Endothelial cell of umbilical vein (primary cell): Measurements from ENCODE around the gene DUOX2. TPM values are rescaled to one million over a fixed set of nuclear protein-coding genes. Genes with fewer than 3 reads are reported as not detected.
"Not testable (repeated sequence)": the region's sequence is repeated elsewhere in the genome, so short reads cannot be mapped to it uniquely, and the experiment has no call there.

Source experiments
- BruUV-seq: library from RNA; stranded (reverse); fragments of 400-500 nt; replicated peaks from 2 replicates; lab custom pipeline; 2021; lab: Mats Ljungman, UMichigan
- CTCF ChIA-PET: fragments of 300-600, 350-600 bp; sonication (Branson Sonifier 250); formaldehyde crosslinking; loops from one replicate; lab custom pipeline; 2021; ENCODE audit warnings: antibody characterized with exemption, inconsistent platforms; lab: Charles Lee
- POLR2A ChIA-PET: fragments of 300-600, 350-600 bp; sonication (Branson Sonifier 250); formaldehyde crosslinking; loops from one replicate; lab custom pipeline; 2021; ENCODE audit warnings: antibody characterized with exemption, inconsistent platforms; lab: Charles Lee
- DNase-seq: peaks from one replicate; pipeline ENCODE4 v3.0.0-alpha.2; 2011; ENCODE audit warnings: low read depth, low spot score
- FAIRE-seq: peaks from 2 replicates; lab custom pipeline; 2011; peaks lifted over from hg19 to GRCh38; lab: Jason Lieb, UNC
- H2AFZ ChIP-seq: 2 replicates; pipeline ENCODE4 v1.6.0; 2012; ENCODE audit warnings: low read depth, low read length, control low read depth, inconsistent platforms
- H3K27ac ChIP-seq: 2 replicates; pipeline ENCODE4 v1.5.1; 2011; ENCODE audit warnings: low read depth, mild to moderate bottlenecking, control low read depth, low read length, moderate library complexity; ENCODE audit not compliant: insufficient read depth
- H3K27me3 ChIP-seq, 2 experiments: 2 replicates each; pipeline versions ENCODE4 v1.6.0 to v1.6.1; 2011; ENCODE audit warnings: low read length in 2 of 2, mixed read lengths in 1 of 2; ENCODE audit not compliant: control insufficient read depth in 2 of 2, insufficient read depth in 2 of 2
- H3K36me3 ChIP-seq, 2 experiments: 2 replicates in 1 of 2; 3 replicates in 1 of 2; pipeline ENCODE4 v1.5.1; 2011; ENCODE audit warnings: low read length in 2 of 2, mild to moderate bottlenecking in 1 of 2, moderate library complexity in 1 of 2; ENCODE audit not compliant: control insufficient read depth in 2 of 2, insufficient read depth in 2 of 2; ENCODE audit errors: extremely low read depth in 1 of 2
- H3K4me1 ChIP-seq: 3 replicates; pipeline ENCODE4 v1.5.1; 2011; ENCODE audit warnings: mild to moderate bottlenecking, low read length; ENCODE audit not compliant: control insufficient read depth, insufficient read depth; ENCODE audit errors: extremely low read depth
- H3K4me2 ChIP-seq: 2 replicates; pipeline ENCODE4 v1.6.1; 2011; ENCODE audit warnings: low read length, control low read depth, mixed read lengths; ENCODE audit not compliant: insufficient read depth
- H3K4me3 ChIP-seq, 3 experiments: fragments of 200-600 bp in 1 of 3; sonication (generic), shearing (Covaris generic) in 1 of 3; replicated peaks in 1 of 3; 2 replicates each; pipeline ENCODE4 v1.5.1; 2011 to 2016; ENCODE audit warnings: control low read depth in 3 of 3, low read length in 3 of 3, mild to moderate bottlenecking in 2 of 3, inconsistent platforms in 1 of 3, low read depth in 1 of 3, moderate library complexity in 1 of 3; ENCODE audit not compliant: insufficient read depth in 1 of 3
- H3K79me2 ChIP-seq: 2 replicates; pipeline ENCODE4 v1.6.0; 2012; ENCODE audit warnings: low read length, inconsistent platforms; ENCODE audit not compliant: control insufficient read depth, insufficient read depth
- H3K9ac ChIP-seq: replicated peaks from 2 replicates; pipeline ENCODE3; 2011; ENCODE audit warnings: low read length, control low read depth; ENCODE audit not compliant: insufficient read depth; ENCODE audit errors: extremely low read depth
- H3K9me1 ChIP-seq: replicated peaks from 3 replicates; pipeline ENCODE4 v1.6.0; 2011; ENCODE audit warnings: mild to moderate bottlenecking, low read length; ENCODE audit not compliant: control insufficient read depth, insufficient read depth; ENCODE audit errors: extremely low read depth
- H3K9me3 ChIP-seq: replicated peaks from 2 replicates; pipeline ENCODE4 v1.5.1; 2012; ENCODE audit warnings: low read length, inconsistent platforms; ENCODE audit not compliant: control insufficient read depth, insufficient read depth
- H4K20me1 ChIP-seq: replicated peaks from 2 replicates; pipeline ENCODE3; 2011; ENCODE audit warnings: mild to moderate bottlenecking, low read length; ENCODE audit not compliant: control insufficient read depth, insufficient read depth; ENCODE audit errors: extremely low read depth
- dilution Hi-C: fragments of 300-500 bp; cut with MboI; formaldehyde crosslinking; loops from one replicate; pipeline ENCODE4 v1.15.0; 2019; ENCODE audit warnings: low sequenced_read_pairs; ENCODE audit not compliant: extremely low pct_ligation_motif_present
- intact Hi-C: fragments of 100-400 bp; cut with micrococcal nuclease; formaldehyde crosslinking; loops from one replicate; pipeline ENCODE4 v1.10.0; 2022
- polyA plus RNA-seq, 4 experiments: library from polyadenylated mRNA; depleted of rRNA in 3 of 4; stranded (reverse) in 3 of 4; unstranded in 1 of 4; fragments of >200 nt; gene quantifications; 2 replicates each; pipeline versions ENCODE4 v1.2.1 to v1.2.3, GENCODE V29; 2011 to 2012; ENCODE audit warnings: missing spikeins in 1 of 4
- small RNA-seq: library from RNA; depleted of rRNA; stranded (forward); fragments of <200 nt; gene quantifications from one replicate; pipeline ENCODE3, GENCODE V24; 2012; ENCODE audit warnings: low replicate concordance, low read depth; ENCODE audit not compliant: insufficient read depth, insufficient read length
- total RNA-seq: library from RNA; stranded (reverse); gene quantifications from 2 replicates; pipeline ENCODE4 v1.2.3, GENCODE V29; 2021

DUOX2 gene
- total and polyA plus RNA-seq, 2 donors (not counting 3 experiments of a cell fraction or from before 2014, with no cell fraction given), result 0.01 TPM; not detected in 1

GRCh38 chr15:45044270-45044669 lies 69.7 kb downstream of the DUOX2 start:
- H2AFZ ChIP-seq, H3K27ac ChIP-seq, H3K4me2 ChIP-seq, POLR2A ChIA-PET, H3K4me3 ChIP-seq, intact Hi-C loops, H3K4me1 ChIP-seq, H3K27me3 ChIP-seq, H3K79me2 ChIP-seq, dilution Hi-C loops, H3K9me1 ChIP-seq, H3K9me3 ChIP-seq, H3K9ac ChIP-seq, DNase-seq, CTCF ChIA-PET, BruUV-seq, FAIRE-seq, H3K36me3 ChIP-seq, H4K20me1 ChIP-seq: not testable (repeated sequence)

- H3K27me3 ChIP-seq, H3K9me3 ChIP-seq, H3K4me2 ChIP-seq, intact Hi-C loops, H3K9me1 ChIP-seq, H3K4me3 ChIP-seq, FAIRE-seq, H3K36me3 ChIP-seq, CTCF ChIA-PET, H3K4me1 ChIP-seq, H4K20me1 ChIP-seq, H3K9ac ChIP-seq, H2AFZ ChIP-seq, H3K27ac ChIP-seq, POLR2A ChIA-PET, DNase-seq, dilution Hi-C loops, BruUV-seq, H3K79me2 ChIP-seq: not testable (repeated sequence)
Measured at GRCh38 chr15:45042859-45043258, 71.1 kb downstream of the DUOX2 start.

Small RNA genes lying within 50 kb of the gene (small RNA-seq; reads per million reads assigned to genes)
- gene RF00019, result not detected

Other genes with a start within 250 kb of the DUOX2 start
- not detected in 2 replicates for gene TERB2, start 157.5 kb downstream of the DUOX2 start, total RNA-seq
- not detected in 2 replicates for gene TERB2, start 157.5 kb downstream of the DUOX2 start, polyA plus RNA-seq
- gene SORD, start 91.0 kb downstream of the DUOX2 start, total RNA-seq, result 16.6 and 23.0 TPM in 2 replicates
- 18.0 and 31.8 TPM in 2 replicates for gene SORD, start 91.0 kb downstream of the DUOX2 start, polyA plus RNA-seq
- not detected in 2 replicates for gene DUOXA2, start 154 bp upstream of the DUOX2 start, total RNA-seq
- gene DUOXA2, start 154 bp upstream of the DUOX2 start, polyA plus RNA-seq, result not detected in 2 replicates
- gene DUOXA1, start 15.7 kb upstream of the DUOX2 start, total RNA-seq, result not detected in 2 replicates
- 0.07 TPM in 1 of 2 replicates, not detected in the other for gene DUOXA1, start 15.7 kb upstream of the DUOX2 start, polyA plus RNA-seq
- gene DUOX1, start 15.8 kb upstream of the DUOX2 start, total RNA-seq, result not detected in 2 replicates
- gene DUOX1, start 15.8 kb upstream of the DUOX2 start, polyA plus RNA-seq, result not detected in 2 replicates
- gene SHF, start 73.8 kb upstream of the DUOX2 start, total RNA-seq, result 5.2 and 5.6 TPM in 2 replicates
- gene SHF, start 73.8 kb upstream of the DUOX2 start, polyA plus RNA-seq, result 2.8 and 3.8 TPM in 2 replicates
- gene SLC28A2, start 138.1 kb upstream of the DUOX2 start, total RNA-seq, result not detected in 2 replicates
- not detected in 2 replicates for gene SLC28A2, start 138.1 kb upstream of the DUOX2 start, polyA plus RNA-seq